ENCODE measurements around the gene SBNO2. TPM values are rescaled to one million over a fixed set of nuclear protein-coding genes. Genes with fewer than 3 reads are reported as not detected.

Gene SBNO2
- polyA plus RNA-seq, 3 donors = 0.71 to 75.0 (median 2.6) TPM

DNA sequence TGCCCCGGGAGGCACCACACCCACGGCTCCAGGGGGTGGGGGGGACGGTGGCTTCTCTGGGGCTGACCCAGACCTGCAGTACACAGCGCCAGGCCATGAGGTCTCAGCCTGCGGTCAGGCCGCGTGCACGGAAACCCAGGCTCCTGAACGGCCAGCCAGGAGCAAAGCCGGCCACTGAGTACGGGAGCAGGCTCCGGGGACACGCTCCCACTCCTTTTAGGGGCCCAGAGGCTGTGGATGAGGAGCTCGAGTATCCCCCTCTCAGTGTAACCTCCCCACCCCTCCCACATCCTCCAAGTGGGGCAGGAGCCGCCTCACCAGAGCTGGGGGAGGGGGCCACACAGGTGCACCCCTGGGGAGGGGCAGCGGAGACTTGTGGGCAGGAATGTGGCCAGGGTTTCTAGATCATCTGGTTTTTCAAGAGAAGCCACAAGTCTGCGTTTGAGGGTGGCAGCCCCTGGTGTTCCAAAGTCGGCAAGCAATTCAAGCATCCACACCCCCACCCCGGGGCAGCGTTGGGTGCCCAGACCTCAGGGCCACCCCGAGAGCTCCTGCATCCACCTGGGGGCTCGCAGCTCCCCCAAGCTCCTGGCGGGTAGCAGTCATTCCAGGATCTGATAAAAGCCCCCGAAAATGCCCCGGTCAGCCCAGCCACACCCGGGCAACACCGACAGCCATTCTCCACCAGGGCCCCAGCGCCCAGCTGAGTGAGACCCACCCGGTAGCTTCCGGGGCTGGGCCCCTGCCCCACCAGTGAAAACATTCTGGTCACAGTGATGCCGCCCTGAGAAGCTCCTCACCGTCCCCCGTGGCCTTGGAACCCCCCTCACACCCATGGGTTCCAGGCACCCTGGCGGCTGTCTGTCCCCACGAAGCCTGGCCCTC, 6.1 kb downstream of the SBNO2 start:
- Mint-ChIP-seq H3K27me3 (ENCODE audit: low read depth in 3 of 3) (no peaks in the 10 kb centered on the region), H3K27ac (no peak overlapping the region), H3K4me1 (peaks cover 42% of the 10 kb centered on the region), H3K9me3 (peaks cover 0 to 4% (median 0%) of the 10 kb centered on the region in 7 donors), H3K36me3 (peaks cover 29 to 41% of the 10 kb centered on the region in 2 donors), H3K4me3 (no peak overlapping the region)
- Histone ChIP-seq H3K4me3 (replicated peaks in 1 of 3; ENCODE audit: low read depth in 2 of 3, low read length in 3 of 3) (no peak overlapping the region), H3K79me2 (ENCODE audit: insufficient read depth, low read length) (peaks cover 93% of the 10 kb centered on the region), H3K9ac (ENCODE audit: insufficient read depth, low read length, poor library complexity, severe bottlenecking) (no peak overlapping the region), H3K27me3 (ENCODE audit: control insufficient read depth in 2 of 2, insufficient read depth in 2 of 2, low read length in 2 of 2) (no peaks in the 10 kb centered on the region), H3K4me1 (ENCODE audit: control insufficient read depth in 1 of 2, insufficient read depth in 2 of 2, low read length in 2 of 2) (peaks cover 36 to 68% of the 10 kb centered on the region in 2 donors), H3K27ac (ENCODE audit: low read depth in 1 of 2, low read length in 2 of 2) (no peak overlapping the region), H3K36me3 (replicated peaks in 1 of 2; ENCODE audit: control insufficient read depth in 1 of 2, insufficient read depth in 2 of 2, low read length in 2 of 2) (peaks cover 23 to 51% of the 10 kb centered on the region in 2 donors), H2AFZ (ENCODE audit: insufficient read depth, low read depth, low read length, poor library complexity, severe bottlenecking) (no peak overlapping the region), H3K4me2 (replicated peaks; ENCODE audit: extremely low read depth, low read length, poor library complexity, severe bottlenecking) (no peak overlapping the region), H3K9me3 (replicated peaks in 1 of 2; ENCODE audit: control insufficient read depth in 1 of 2, insufficient read depth in 1 of 2, low read length in 2 of 2) (no peaks in the 10 kb centered on the region), H4K20me1 (ENCODE audit: insufficient read depth, low read length) (peaks cover 100% of the 10 kb centered on the region)
- intact Hi-C loops (cut with micrococcal nuclease) = no loop called here
- no peak for DNase-seq
- TF ChIP-seq, protein P1, sequence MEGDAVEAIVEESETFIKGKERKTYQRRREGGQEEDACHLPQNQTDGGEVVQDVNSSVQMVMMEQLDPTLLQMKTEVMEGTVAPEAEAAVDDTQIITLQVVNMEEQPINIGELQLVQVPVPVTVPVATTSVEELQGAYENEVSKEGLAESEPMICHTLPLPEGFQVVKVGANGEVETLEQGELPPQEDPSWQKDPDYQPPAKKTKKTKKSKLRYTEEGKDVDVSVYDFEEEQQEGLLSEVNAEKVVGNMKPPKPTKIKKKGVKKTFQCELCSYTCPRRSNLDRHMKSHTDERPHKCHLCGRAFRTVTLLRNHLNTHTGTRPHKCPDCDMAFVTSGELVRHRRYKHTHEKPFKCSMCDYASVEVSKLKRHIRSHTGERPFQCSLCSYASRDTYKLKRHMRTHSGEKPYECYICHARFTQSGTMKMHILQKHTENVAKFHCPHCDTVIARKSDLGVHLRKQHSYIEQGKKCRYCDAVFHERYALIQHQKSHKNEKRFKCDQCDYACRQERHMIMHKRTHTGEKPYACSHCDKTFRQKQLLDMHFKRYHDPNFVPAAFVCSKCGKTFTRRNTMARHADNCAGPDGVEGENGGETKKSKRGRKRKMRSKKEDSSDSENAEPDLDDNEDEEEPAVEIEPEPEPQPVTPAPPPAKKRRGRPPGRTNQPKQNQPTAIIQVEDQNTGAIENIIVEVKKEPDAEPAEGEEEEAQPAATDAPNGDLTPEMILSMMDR (IDR thresholded peaks at IDR 0.05) = no peak
- 95% methylated on average over 24 of the region's 35 CpGs for WGBS (ENCODE audit: insufficient coverage)

DNA sequence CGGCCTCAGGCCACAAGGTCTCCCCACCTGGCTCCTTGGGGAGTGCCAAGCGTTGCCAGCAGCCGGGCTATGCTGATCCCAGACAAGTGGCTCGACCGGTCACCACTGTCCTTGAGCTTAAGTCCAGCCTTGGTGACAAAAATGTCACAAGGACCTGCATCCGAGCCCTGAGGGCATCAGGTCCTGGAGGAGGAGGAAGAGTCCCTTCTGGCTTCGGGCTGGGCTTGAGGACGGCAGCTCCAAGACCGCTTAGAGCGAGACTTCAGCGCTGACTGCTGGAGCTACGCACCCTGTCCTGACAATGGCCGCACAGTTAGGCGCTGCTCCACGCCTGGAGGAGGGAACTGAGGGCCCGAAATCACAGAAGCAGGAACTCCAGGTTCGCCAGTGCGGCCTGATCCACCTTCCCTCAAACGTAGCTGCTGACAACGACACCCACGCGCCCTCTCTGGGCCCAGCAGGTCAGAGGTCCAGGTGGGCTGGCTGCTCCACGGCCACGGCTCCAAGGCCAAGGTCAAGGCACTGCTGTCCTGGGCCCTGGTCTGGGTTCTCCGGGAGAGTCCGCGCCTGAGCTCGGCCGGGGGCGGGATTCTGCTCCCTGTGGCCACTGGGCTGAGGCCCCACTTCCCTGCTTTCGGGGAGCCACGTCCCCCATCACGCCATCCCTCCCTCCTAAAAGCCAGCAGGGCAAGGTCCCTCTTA, 7.0 kb downstream of the SBNO2 start:
- no peak for DNase-seq
- H3K9ac ChIP-seq (ENCODE audit: insufficient read depth, low read length, poor library complexity, severe bottlenecking) = no peak overlapping the region
- H3K27ac Mint-ChIP-seq = peak overlapping the region in 2 of 7 donors; percentile 6 to 75
- H3K36me3 ChIP-seq (replicated peaks in 1 of 2; ENCODE audit: control insufficient read depth in 1 of 2, insufficient read depth in 2 of 2, low read length in 2 of 2) = peaks cover 23 to 51% of the 10 kb centered on the region in 2 donors
- TF ChIP-seq, protein P1 (IDR thresholded peaks at IDR 0.05) = no peak
- peaks cover 100% of the 10 kb centered on the region for H4K20me1 ChIP-seq (ENCODE audit: insufficient read depth, low read length)
- no peak overlapping the region for H3K4me3 ChIP-seq (replicated peaks in 1 of 3; ENCODE audit: low read depth in 2 of 3, low read length in 3 of 3)
- peaks cover 27 to 59% of the 10 kb centered on the region in 2 donors for H3K4me1 ChIP-seq (ENCODE audit: control insufficient read depth in 1 of 2, insufficient read depth in 2 of 2, low read length in 2 of 2)
- H3K4me2 ChIP-seq (replicated peaks; ENCODE audit: extremely low read depth, low read length, poor library complexity, severe bottlenecking) = no peak overlapping the region
- H3K27me3 ChIP-seq (ENCODE audit: control insufficient read depth in 2 of 2, insufficient read depth in 2 of 2, low read length in 2 of 2) = no peaks in the 10 kb centered on the region
- H3K4me1 Mint-ChIP-seq = peaks cover 39% of the 10 kb centered on the region
- peaks cover 92% of the 10 kb centered on the region for H3K79me2 ChIP-seq (ENCODE audit: insufficient read depth, low read length)
- intact Hi-C loops (cut with micrococcal nuclease) = no loop called here
- peaks cover 25 to 34% of the 10 kb centered on the region in 2 donors for H3K36me3 Mint-ChIP-seq
- whole genome bisulfite sequencing (ENCODE audit: insufficient coverage) = 95% methylated on average over 31 of the region's 33 CpGs
- H3K27me3 Mint-ChIP-seq (ENCODE audit: low read depth in 3 of 3) = no peaks in the 10 kb centered on the region
- H2AFZ ChIP-seq (ENCODE audit: insufficient read depth, low read depth, low read length, poor library complexity, severe bottlenecking) = no peak overlapping the region
- H3K9me3 ChIP-seq (replicated peaks in 1 of 2; ENCODE audit: control insufficient read depth in 1 of 2, insufficient read depth in 1 of 2, low read length in 2 of 2) = no peaks in the 10 kb centered on the region
- H3K9me3 Mint-ChIP-seq = peaks cover 0 to 4% (median 0%) of the 10 kb centered on the region in 7 donors
- no peak overlapping the region for H3K27ac ChIP-seq (ENCODE audit: low read depth in 1 of 2, low read length in 2 of 2)
- no peak overlapping the region for H3K4me3 Mint-ChIP-seq
